ENCODE data around the gene MTURN.

MTURN gene

GRCh38 chr7:30166841-30167235 is 32.1 kb downstream of the MTURN start:
- Histone ChIP-seq H3F3A (ENCODE audit: insufficient read depth) (no peaks in the 10 kb centered on the region), H3K4me3 (ENCODE audit: insufficient read depth, low read length, poor library complexity, severe bottlenecking) (no peak overlapping the region), H3K4me2 (ENCODE audit: low read depth, low read length, poor library complexity, severe bottlenecking) (no peak overlapping the region), H3K9ac (ENCODE audit: low read length) (no peak overlapping the region), H3K9me2 (replicated peaks; ENCODE audit: insufficient read depth, low read length) (no peaks in the 10 kb centered on the region), H2AFZ (ENCODE audit: low read depth, low read length, severe bottlenecking) (no peak overlapping the region), H3K9me3 (ENCODE audit: insufficient read depth, low read length) (no peaks in the 10 kb centered on the region), H3K79me2 (ENCODE audit: insufficient read depth, low read length) (no peaks in the 10 kb centered on the region), H4K20me1 (ENCODE audit: low read depth, low read length) (no peaks in the 10 kb centered on the region), H3K27ac (ENCODE audit: low read depth, low read length) (no peak overlapping the region), H3K36me3 (ENCODE audit: low read length) (no peaks in the 10 kb centered on the region), H3K27me3 (ENCODE audit: low read length) (no peaks in the 10 kb centered on the region)
- TF ChIP-seq CTCF (IDR thresholded peaks at IDR 0.05; ENCODE audit: insufficient read depth, low read length, poor library complexity, severe bottlenecking) (no peak), EZH2phosphoT487 (conservative IDR thresholded peaks at IDR 0.05; ENCODE audit: low read length) (no peak)

GRCh38 chr7:30167901-30168300 is 33.1 kb downstream of the MTURN start:
- Histone ChIP-seq H3K4me3 (ENCODE audit: insufficient read depth, low read length, poor library complexity, severe bottlenecking) (no peak overlapping the region), H3K27me3 (ENCODE audit: low read length) (no peaks in the 10 kb centered on the region), H2AFZ (ENCODE audit: low read depth, low read length, severe bottlenecking) (no peak overlapping the region), H3K4me2 (ENCODE audit: low read depth, low read length, poor library complexity, severe bottlenecking) (no peak overlapping the region), H4K20me1 (ENCODE audit: low read depth, low read length) (no peaks in the 10 kb centered on the region), H3K9me3 (ENCODE audit: insufficient read depth, low read length) (no peaks in the 10 kb centered on the region), H3F3A (ENCODE audit: insufficient read depth) (no peaks in the 10 kb centered on the region), H3K27ac (ENCODE audit: low read depth, low read length) (no peak overlapping the region), H3K9me2 (replicated peaks; ENCODE audit: insufficient read depth, low read length) (no peaks in the 10 kb centered on the region), H3K79me2 (ENCODE audit: insufficient read depth, low read length) (no peaks in the 10 kb centered on the region), H3K9ac (ENCODE audit: low read length) (no peak overlapping the region), H3K36me3 (ENCODE audit: low read length) (no peaks in the 10 kb centered on the region)
- TF ChIP-seq EZH2phosphoT487 (conservative IDR thresholded peaks at IDR 0.05; ENCODE audit: low read length) = no peak
- TF ChIP-seq CTCF (IDR thresholded peaks at IDR 0.05; ENCODE audit: insufficient read depth, low read length, poor library complexity, severe bottlenecking) = no peak

GRCh38 chr7:30168835-30169573 is 34.2 kb downstream of the MTURN start:
- no peak overlapping the region for H3K4me2 ChIP-seq (ENCODE audit: low read depth, low read length, poor library complexity, severe bottlenecking)
- H3K27me3 ChIP-seq (ENCODE audit: low read length) = no peaks in the 10 kb centered on the region
- no peaks in the 10 kb centered on the region for H3K36me3 ChIP-seq (ENCODE audit: low read length)
- H4K20me1 ChIP-seq (ENCODE audit: low read depth, low read length) = no peaks in the 10 kb centered on the region
- no peak overlapping the region for H3K27ac ChIP-seq (ENCODE audit: low read depth, low read length)
- no peaks in the 10 kb centered on the region for H3K79me2 ChIP-seq (ENCODE audit: insufficient read depth, low read length)
- no peaks in the 10 kb centered on the region for H3K9me3 ChIP-seq (ENCODE audit: insufficient read depth, low read length)
- H3K9ac ChIP-seq (ENCODE audit: low read length) = no peak overlapping the region
- TF ChIP-seq CTCF (IDR thresholded peaks at IDR 0.05; ENCODE audit: insufficient read depth, low read length, poor library complexity, severe bottlenecking) (no peak), EZH2phosphoT487 (conservative IDR thresholded peaks at IDR 0.05; ENCODE audit: low read length) (no peak)
- H3K9me2 ChIP-seq (replicated peaks; ENCODE audit: insufficient read depth, low read length) = no peaks in the 10 kb centered on the region
- H3F3A ChIP-seq (ENCODE audit: insufficient read depth) = no peaks in the 10 kb centered on the region
- H2AFZ ChIP-seq (ENCODE audit: low read depth, low read length, severe bottlenecking) = no peak overlapping the region
- H3K4me3 ChIP-seq (ENCODE audit: insufficient read depth, low read length, poor library complexity, severe bottlenecking) = no peak overlapping the region
